SW 1271 (cell line): ENCODE results near the gene CGNL1.
A peak's percentile ranks its signal among the peaks of the same experiment; 100 is the strongest.

Source experiments
- DNase-seq, 2 experiments: peaks; one replicate each; lab custom pipeline; 2025; lab: John Stamatoyannopoulos, UW

The CGNL1 gene

DNA sequence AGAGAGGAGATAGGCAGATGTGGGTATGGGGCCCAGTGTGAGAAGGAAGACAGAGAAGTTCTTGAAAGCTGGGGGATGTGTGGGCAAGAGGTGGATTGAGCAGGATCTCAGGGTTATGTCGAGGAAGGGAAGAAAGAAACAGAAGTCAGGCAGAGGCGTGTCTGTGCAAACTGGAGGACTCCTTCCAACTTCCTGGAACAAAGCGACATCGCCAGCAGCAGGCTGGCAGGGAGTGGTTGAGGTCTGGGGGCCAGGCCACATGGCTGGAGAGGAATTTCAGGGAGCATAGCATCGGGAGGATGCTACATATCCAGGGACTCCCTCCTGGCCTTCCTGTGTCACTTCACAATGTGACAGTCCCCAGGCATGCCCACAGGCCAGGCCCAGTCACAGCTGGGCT, 172.5 kb downstream of the CGNL1 start:
- no peak for DNase-seq

DNA sequence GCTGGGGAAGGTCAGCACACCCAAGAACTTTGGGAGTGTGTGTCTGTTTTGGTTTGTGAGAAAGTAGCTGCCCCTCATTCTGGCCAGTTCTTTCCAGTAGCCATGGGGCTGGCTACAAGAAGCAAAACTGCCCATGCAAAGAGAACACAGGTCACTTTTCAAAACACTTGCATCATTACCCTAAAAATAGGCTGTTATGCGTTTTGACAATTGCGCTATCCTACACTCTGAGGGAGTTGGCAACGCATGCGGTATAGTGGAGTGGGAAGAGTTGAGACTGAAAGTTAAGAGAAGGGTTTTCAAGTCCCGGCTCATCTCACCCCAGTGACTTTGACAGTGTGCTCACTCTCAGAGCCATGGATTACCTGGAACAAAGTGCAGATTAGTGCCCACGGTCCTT, 173.6 kb downstream of the CGNL1 start:
- no peak for DNase-seq

DNA sequence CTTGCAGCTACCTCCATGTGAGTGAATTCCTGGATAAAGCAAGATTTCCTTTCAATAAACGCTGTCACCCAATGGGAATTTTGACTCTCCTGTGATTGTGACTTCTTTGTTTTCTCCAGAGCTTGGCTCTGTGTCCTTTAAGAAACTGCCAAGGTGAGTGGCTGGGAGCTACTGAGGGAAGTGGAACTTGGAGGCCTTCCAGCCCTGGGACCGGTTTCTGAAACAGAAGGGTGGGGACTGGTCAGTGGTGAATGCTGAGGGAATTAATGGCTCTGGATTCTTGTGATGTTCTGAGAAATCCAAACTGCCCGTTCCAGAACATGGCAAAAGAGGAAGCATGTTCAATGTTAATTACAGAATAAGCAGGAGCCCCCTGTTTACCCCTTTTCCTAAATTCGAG, 174.3 kb downstream of the CGNL1 start:
- no peak for DNase-seq

DNA sequence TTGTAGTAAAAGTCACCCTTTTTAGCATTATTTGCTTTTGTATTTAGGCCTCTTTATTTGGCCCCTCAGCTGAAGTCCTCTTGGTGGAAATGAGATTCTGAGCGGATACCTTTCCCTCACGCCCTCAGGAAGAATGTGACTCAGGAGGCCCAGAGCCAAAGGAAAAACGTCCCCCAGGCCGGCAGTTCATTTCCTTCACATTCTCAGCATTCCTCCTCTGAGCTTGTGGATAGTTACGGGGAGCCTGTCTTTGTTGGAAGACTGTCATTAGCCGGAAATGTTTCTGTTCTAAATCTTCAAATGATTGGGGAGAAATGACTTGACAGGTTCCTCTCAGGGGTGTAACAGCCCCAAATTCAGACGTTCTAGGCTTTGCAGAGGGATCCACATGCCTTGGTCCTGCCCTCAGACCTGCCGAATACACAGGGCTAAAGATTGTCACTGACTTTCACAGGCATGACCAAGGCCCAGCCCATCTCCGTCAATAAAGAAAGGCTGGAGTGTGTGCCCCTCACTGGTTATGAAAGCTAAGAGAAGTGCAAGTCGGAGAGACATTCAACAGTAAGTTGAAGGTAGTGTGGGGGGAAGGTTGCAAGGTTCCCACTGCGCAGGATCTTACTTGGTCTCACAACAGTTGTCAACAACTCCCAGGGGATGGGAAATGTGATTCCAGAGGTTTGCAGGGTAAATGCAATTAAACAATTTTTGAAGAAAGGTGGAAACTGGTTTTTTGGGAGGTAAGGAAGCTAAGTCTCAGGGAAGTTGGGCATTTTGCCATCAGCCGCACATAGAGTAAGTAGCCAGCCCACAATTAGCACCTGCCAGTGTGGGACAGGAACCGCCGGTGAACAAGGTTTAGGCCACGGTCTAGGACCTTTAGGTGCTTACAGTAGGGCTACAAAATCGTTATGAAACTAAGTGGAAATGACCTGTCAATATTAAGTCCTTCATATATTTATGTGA, 175.7 kb downstream of the CGNL1 start:
- peak; percentile 63 to 84 for DNase-seq

DNA sequence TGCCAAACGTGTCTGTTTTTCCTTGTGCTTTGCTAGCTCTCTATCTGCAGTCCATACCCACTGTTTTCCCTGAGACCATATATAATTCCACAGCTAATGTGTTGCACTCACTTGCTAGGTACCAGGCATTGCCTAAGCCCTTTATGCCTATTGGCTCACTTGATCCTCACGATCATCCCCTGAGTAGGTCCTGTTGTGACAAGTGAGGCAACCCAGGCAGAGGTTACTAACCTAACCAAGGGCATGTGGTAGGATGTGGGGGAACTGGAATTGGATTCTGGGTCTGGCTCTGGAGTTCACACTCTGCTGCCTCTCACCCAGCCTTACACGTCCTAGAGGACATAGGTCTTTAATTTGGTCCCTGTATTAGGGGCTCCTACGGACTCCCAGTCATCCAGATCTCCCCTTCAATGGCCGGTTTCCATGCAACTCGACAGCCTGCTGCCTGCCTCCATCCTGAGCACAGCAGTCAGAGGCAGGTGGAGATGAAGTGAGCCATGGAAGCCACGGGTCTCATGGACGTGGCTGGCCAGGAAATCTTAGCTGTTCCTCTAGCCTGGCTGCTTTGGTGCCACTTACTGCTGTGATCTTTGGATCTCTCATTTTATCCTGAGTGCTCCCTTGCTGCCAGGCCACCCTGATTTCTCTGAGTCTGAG, 176.5 kb downstream of the CGNL1 start:
- DNase-seq, result no peak

DNA sequence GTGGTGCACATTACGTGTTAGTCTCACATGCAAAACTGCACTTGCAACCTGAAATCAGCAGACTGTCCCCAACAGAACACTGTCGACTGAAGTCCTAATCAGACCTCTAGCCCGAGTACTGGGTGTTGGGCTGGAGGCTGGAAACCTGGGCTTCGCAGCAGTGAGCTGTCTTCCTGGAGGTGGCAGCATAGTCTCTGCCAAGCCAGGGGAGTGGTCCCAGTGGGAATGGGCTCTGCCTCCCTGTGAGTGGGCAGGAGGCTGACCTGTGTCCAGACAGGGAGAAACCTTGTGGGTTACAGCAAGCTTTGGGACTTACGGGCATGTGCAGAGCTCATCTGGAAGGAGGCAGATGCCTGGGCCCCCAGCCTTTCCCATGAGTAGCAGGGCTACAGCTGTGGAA, 177.2 kb downstream of the CGNL1 start:
- DNase-seq, result no peak

DNA sequence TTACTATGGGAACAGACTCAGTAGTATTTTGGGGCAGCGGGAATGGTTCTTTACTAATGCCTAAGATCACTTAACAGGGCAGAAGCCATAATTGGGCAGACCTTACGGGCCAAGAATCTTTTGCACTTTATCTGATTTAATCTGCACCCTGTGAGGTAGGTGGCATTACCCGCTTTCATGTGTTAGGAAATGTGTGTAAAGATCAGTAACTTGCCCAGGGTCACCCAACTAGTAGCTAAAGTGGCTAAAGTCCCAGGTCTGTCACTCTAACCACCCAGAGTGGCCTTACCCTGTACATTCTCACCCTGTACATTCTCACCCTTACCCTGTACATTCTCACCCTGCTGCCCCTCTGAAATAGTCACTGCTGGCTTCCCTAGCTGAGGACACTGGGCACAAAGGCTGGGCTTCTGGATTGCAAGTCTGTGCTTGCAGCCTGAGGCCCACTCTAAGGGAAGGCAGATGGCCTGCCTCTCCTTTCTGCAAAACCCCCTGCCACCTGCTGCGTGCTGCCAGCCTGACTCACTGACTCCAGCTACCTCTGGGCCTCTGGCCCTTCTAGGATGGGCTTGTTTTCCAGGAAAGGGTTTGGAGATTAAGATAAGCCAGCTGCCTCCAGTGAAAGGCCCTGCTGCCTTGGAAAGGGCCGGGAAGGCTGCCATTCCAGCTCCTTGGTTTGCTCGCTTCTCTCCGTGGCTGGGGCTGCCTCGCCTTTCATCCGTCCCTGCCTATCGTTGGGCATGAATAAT, 177.9 kb downstream of the CGNL1 start:
- no peak for DNase-seq

DNA sequence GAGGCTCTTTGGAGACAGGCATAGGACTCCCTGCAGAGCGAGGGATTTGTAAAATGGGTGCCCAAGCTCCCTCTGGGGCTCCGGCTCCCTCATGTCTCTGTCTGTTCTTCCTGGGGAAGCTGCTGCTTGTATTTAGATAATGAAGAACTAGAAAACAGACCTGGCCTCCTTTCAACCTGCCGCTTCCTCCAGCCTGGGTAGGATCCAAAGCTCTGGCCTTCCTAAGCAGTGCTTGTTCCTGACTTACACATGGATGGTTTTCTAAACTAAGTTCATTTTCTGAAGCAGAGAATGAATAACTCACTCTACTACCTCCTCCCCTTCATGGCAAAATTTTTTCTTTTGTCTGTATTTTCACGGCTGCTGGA, 178.5 kb downstream of the CGNL1 start:
- no peak for DNase-seq

DNA sequence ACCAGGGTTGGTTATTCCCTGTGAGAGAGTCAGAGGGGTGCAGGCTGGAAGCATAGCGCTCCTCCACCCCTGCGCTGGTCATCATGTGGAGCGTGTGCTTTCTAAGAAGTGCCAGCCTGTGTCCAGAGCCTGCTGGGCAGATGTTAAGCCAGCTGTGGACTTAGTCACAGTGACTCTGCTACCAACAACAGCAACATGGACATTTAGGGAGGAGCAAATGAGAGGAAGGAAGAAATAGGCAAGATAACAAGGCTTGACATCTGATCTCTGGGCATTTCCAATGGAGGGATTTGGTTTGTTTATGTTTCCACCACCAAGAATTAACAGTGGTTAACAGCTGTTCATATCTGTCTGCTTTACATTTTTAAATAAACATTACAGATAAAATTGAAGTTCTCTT, 179.0 kb downstream of the CGNL1 start:
- no peak for DNase-seq

DNA sequence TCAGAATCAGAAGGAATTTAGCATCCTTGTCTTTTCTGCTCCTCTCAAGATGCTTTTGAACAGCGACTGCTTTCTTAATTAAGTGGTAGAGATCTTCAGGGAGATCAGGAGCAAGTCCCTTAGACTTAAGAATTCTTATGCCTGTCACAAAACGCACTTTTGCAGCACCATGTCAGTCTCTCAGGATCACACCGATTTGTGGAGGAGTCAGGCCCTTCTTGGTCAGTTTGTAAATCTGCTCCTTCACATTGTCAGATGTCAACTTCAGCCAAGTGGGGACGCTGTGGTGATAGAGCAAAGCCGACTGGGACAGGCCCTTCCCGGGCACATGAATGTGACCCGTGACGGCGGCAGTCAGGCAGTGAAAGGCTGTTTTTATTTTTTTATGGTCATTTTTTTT, 179.7 kb downstream of the CGNL1 start:
- DNase-seq, result no peak

DNA sequence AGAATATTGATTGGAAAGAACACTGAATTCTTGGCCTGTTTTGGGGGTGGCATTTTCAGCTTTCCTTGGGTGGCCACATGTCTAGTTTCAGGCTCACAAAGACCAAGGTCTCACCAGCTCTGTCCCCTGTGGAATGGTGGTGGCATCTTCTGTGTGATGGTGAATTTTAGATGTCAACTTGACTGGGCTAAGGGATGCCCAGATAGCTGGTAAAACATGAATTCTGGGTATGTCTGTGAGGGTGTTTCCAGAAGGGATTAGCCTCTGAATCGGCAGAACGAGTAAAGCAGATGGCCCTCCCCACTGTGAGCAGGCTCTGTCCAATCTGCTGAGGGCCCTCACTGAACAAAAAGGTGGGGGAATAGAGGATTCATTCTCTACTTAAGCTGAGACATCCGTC, 181.0 kb downstream of the CGNL1 start:
- DNase-seq, result no peak

DNA sequence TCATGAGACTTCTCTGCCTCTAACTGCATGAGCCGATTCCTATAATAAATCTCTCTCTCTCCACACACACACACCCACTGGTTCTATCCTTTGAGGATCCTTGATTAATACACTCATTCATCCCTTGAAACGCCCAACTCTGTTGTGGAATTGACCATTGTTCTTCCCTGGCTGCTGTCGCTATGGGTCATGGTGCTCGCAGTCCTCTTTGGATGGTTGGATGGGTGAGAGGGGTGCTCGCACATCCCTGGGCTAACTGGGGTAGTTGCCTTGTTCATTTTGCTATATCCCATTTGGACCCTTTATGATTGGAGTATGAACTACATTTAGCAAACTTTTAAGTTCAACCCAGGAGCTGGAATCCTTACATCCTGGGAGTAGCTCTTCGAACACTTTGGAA, 181.5 kb downstream of the CGNL1 start:
- DNase-seq, result no peak

DNA sequence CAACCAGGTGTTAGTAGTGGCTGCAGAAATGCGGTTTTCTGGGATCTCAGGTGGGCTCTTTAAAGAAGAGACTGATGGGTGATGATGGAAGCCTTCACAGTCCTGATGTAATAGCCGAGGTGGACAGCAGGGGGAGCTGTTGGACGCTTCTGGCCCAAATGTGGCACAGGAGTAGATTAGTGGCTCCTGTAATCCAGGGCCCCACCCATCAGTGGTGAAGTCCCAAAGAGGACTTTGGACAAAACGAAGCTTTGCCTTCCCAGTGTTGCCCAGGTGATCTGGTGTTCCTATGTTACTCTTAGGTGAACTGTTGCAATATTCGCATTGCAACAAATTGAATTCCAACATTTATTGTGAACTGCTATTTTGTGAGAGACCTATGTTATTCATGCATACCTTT, 183.6 kb downstream of the CGNL1 start:
- DNase-seq, result peak in 1 of 2 experiments; percentile 38

DNA sequence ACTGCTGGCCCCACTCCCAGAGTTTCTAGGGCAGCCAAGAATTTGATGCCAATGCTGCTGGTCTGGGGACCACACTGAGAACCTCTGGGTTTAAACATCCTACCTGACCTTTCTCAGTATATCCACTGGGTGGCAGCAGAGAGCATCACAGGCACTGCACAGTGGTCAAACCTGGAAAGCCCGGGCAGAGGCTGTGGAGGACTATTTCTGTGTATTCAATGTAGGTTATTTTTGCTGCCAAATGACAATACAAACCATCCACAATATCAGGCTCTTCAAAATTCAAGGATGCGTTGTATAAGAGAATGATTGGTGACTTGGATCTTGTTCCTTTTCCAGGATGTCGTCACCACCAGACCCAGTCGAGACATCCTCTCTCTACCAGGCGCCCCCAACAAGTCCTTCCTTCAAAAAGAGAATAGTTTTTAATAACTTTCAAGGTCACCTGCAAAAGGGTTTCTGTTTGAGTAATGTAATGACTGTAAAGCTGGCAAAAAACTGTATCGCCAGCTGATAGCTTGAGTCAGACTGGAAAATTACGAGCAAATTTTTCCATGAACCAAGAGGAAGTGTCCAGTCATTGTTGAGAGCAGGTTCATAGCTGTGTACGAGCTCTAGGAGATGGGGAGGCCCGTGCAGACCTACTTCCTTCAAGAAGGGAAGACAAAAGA, 184.9 kb downstream of the CGNL1 start:
- DNase-seq, result peak; percentile 17 to 80

DNA sequence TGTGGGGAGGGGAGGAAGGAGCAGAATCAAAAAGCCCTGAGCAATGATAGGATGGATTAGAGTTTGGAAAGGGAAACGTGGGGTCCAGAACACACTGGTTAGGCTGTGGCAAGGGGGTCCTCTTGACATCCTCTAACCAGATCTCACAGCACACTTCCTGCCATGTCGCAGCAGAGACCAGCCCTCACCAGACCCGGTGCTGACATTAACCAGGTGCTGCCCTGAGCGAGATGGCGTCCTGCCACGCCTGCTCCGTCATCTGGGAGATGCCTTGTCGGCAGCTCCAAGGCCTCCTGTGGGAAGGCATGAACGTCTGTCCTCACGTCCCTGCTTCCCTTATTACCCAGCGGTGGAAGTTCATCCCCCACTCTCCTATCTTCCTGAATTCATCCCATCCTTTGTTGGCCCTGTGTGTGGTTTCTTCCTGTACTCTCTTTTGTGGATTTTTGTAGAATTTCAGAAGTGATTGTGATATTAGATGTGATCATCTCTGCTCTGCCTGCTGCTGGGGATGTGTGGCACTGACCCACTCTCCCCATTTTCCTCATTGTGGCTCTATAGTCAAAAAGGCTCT, 186.0 kb downstream of the CGNL1 start:
- DNase-seq, result no peak

DNA sequence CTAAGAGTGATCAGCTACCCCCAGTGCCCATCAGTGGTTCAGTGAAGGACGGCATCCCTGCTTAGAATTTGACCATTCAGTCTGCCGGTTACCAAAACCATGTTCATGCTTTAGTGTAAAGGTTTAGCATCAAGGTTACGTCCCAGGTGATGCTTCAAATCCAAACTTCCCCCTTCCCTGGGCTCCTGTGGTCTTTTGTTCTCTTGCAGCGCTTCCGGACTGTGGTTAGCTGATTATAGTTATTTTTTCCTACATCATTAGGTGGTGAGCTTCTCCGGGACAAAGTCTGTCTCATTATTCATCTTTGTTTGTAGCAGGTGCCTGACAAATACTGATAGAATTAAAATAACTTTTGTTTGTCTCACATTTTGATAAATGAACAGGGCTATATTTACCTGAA, 187.1 kb downstream of the CGNL1 start:
- DNase-seq, result no peak

DNA sequence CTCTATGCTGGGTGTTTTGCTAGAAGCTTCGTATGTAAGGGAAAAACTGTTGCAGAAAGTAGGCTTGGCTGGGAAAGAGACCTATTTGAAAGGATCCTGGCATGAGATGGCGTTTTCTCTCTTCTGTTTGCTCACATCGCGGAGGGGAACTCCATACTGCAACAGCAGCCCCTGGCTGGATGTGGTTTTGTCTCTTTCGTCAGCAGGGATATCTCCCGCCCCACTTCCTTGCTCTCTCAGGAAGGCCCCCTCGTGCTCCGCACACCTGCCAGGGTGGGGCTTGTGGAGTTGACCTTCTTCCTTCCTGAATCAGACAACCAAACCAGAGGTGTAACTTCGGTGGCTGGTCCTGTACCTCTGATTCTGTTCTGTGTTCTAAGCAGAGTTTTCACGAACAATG, 189.0 kb downstream of the CGNL1 start:
- no peak for DNase-seq

DNA sequence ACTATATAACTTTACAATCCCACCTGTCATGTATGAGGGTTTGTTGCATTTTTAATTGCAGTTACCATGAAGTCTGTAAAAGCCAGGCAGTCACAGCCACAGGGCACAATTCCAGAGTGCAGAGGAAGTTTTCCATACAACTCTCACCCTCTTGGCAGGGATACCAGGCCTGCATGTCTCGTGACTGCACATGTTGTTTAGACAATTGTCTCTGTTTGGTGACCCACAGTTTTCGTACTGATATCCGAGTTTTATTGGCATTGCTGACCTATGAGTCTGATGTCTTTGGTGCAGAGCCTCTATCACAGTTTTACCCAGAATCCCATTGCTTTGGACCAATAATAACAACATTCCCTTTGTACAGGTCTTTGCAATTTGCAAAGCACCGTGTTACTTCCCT, 190.5 kb downstream of the CGNL1 start:
- no peak for DNase-seq

DNA sequence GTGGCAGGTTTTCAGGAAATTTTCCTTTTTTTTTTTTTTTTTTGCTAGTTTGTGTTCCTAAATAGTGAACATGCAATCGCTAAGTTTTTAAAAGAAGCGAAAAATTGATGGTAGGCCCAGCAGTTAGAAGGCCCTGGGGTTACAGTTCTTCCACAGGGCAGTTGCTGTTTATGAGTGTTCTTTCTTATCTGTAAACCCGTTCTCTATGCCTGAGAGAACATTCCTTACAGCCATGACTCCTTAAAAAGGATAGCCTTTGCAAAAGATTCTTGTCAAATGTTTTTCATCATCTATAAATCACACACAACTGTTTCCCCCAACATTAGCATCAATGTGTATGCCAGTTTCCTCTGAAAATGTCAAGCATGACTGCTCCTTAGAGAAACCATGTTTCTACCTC, 191.6 kb downstream of the CGNL1 start:
- no peak for DNase-seq

DNA sequence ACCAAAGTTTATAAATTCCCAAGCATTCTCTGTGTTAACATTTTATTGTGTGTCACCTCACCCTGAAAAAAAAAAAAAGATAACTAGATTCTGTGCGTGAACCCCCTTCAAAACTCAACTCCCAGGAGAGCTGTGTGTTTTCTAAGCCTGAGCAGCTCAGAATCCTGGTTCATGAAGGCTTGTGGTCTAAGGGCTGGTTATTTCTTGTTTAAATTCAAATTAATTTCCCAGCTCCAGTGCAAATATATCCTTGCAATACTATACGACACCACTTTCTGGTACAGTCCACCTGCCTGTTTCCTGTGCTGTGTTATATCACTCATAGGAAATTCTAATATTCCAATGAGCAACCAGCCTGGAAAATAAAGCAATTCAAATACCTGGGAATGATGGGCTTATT, 192.0 kb downstream of the CGNL1 start:
- no peak for DNase-seq

DNA sequence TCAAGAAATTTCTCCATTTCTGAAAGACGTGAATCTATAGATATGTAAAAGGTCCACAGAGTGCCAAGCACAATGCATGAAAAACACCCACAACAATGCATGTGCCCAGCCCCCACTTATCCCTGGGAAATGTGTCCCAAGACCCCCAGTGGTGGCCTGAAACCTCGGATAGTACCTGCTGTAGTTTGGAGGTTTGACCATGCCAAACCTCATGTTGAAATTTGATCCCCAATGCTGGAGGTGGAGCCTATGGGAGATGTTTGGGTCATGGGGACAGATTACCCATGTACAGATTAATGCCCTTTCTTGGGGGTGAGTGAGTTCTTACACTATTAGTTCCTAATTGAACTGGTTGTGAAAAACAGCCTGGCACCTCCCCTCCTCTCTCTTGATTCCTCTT, 194.0 kb downstream of the CGNL1 start:
- DNase-seq, result no peak

DNA sequence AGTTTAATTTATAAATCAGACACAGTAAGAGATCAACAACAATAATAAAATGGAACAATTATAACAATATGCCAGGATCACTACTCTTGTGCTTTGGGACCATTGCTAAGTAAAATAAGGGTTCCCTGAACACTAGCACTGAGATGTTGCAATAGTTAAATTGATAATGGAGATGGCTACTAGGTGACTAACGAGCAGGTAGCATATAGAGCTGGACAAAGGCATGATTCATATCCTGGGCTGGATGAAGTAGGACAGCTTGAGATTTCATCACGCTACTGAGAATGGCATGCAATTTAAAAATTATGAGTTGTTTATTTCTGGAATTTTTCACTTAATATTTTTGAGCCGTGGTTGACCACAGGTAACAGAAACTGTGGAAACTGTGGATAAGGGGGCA, 194.7 kb downstream of the CGNL1 start:
- DNase-seq, result peak; percentile 19 to 71
